Bronchial epithelial cell (primary cell): ENCODE results near the gene SUMF1. TPM values are rescaled to one million over a fixed set of nuclear protein-coding genes. Genes with fewer than 3 reads are reported as not detected.

Source experiments
- DNase-seq: peaks from one replicate; pipeline ENCODE4 v3.0.0-alpha.2; 2010; ENCODE audit warnings: low read depth
- FAIRE-seq: peaks from 2 replicates; lab custom pipeline; 2011; peaks lifted over from hg19 to GRCh38; lab: Jason Lieb, UNC
- H3K27me3 ChIP-seq: 2 replicates; pipeline ENCODE4 v1.5.1; 2011; ENCODE audit warnings: low read length; ENCODE audit not compliant: control insufficient read depth, insufficient read depth
- H3K36me3 ChIP-seq: 2 replicates; pipeline ENCODE4 v1.5.1; 2011; ENCODE audit warnings: low read length; ENCODE audit not compliant: control insufficient read depth, insufficient read depth
- H3K4me3 ChIP-seq: 2 replicates; pipeline ENCODE4 v1.5.1; 2011; ENCODE audit warnings: mild to moderate bottlenecking, low read depth, low read length, control low read depth
- CTCF ChIP-seq: IDR thresholded peaks from 2 replicates; pipeline ENCODE4 v1.5.1; 2011; ENCODE audit warnings: mild to moderate bottlenecking, moderate library complexity, low read length, control low read depth, inconsistent platforms; ENCODE audit not compliant: insufficient read depth, severe bottlenecking
- total RNA-seq: library from RNA; depleted of rRNA; stranded (reverse); fragments of >200 nt; gene quantifications from 2 replicates; pipeline ENCODE4 v1.2.1, GENCODE V29; 2014

The SUMF1 gene
- total RNA-seq, 1 donor from 2014 or later = 44.5 TPM

GRCh38 chr3:4387210-4388204, 79.6 kb downstream of the SUMF1 start:
- Histone ChIP-seq H3K36me3 (no peaks in the 10 kb centered on the region), H3K4me3 (no peak overlapping the region), H3K27me3 (no peaks in the 10 kb centered on the region)
- FAIRE-seq (no peak), DNase-seq (no peak)
- no peak for TF ChIP-seq CTCF

GRCh38 chr3:4385201-4385600, 81.9 kb downstream of the SUMF1 start:
- Histone ChIP-seq H3K27me3 (no peaks in the 10 kb centered on the region), H3K4me3 (no peak overlapping the region), H3K36me3 (no peaks in the 10 kb centered on the region)
- no peak for TF ChIP-seq CTCF
- FAIRE-seq = no peak
- DNase-seq = no peak

- DNase-seq = no peak
Measured at GRCh38 chr3:4380013-4380412, 87.1 kb downstream of the SUMF1 start.

GRCh38 chr3:4376499-4376898, 90.6 kb downstream of the SUMF1 start:
- peak; percentile 64 for DNase-seq

More at GRCh38 chr3:4380013-4380412, 87.1 kb downstream of the SUMF1 start:
- no peak for TF ChIP-seq CTCF
- Histone ChIP-seq H3K27me3 (no peaks in the 10 kb centered on the region), H3K4me3 (no peak overlapping the region), H3K36me3 (no peaks in the 10 kb centered on the region)
- no peak for FAIRE-seq

GRCh38 chr3:4375911-4376310, 91.2 kb downstream of the SUMF1 start:
- FAIRE-seq (no peak), DNase-seq (no peak)
- no peaks in the 10 kb centered on the region for H3K27me3 ChIP-seq
- no peak for TF ChIP-seq CTCF
- H3K36me3 ChIP-seq = no peaks in the 10 kb centered on the region
- no peak overlapping the region for H3K4me3 ChIP-seq

More at GRCh38 chr3:4376499-4376898, 90.6 kb downstream of the SUMF1 start:
- no peak for FAIRE-seq
- TF ChIP-seq CTCF = no peak
- H3K36me3 ChIP-seq = no peaks in the 10 kb centered on the region
- no peak overlapping the region for H3K4me3 ChIP-seq
- no peaks in the 10 kb centered on the region for H3K27me3 ChIP-seq
